Panc1 (cell line): ENCODE measurements around the gene BCAN. TPM values are rescaled to one million over a fixed set of nuclear protein-coding genes. Genes with fewer than 3 reads are reported as not detected.

ENCODE experiments used
- ATAC-seq: fragments of 200-7000 bp; cut with Tn5 transposase; 2 replicates; pipeline ENCODE4 v1.9.1; 2020; ENCODE audit warnings: mild to moderate bottlenecking, moderate library complexity
- BruUV-seq: library from RNA; stranded (reverse); fragments of 400-500 nt; replicated peaks from 2 replicates; lab custom pipeline; 2021; lab: Mats Ljungman, UMichigan
- CTCF ChIA-PET: fragments of 300-600 bp; sonication (Branson Sonifier 250); formaldehyde crosslinking; loops from one replicate; lab custom pipeline; 2022; ENCODE audit warnings: antibody characterized with exemption; lab: Charles Lee
- POLR2A ChIA-PET: fragments of 300-600 bp; sonication (Branson Sonifier 250); formaldehyde crosslinking; loops from one replicate; lab custom pipeline; 2022; ENCODE audit warnings: antibody characterized with exemption; lab: Charles Lee
- DNase-seq: peaks from one replicate; pipeline ENCODE4 v3.0.0-alpha.2; 2010; ENCODE audit warnings: low read depth, low spot score
- H3K27ac ChIP-seq: 2 replicates; pipeline ENCODE4 v1.5.1; 2011; ENCODE audit warnings: mild to moderate bottlenecking, low read length, inconsistent platforms
- H3K27me3 ChIP-seq: fragments of 200-500 bp; sonication (Bioruptor generic); 2 replicates; pipeline ENCODE4 v1.6.0; 2014; ENCODE audit warnings: low read length, inconsistent platforms; ENCODE audit not compliant: control insufficient read depth, insufficient read depth
- H3K36me3 ChIP-seq: fragments of 200-500 bp; sonication (Bioruptor generic); 2 replicates; pipeline ENCODE4 v1.5.1; 2014; ENCODE audit warnings: inconsistent platforms, mild to moderate bottlenecking, low read length, moderate library complexity; ENCODE audit not compliant: control insufficient read depth, insufficient read depth
- H3K4me1 ChIP-seq: 2 replicates; pipeline ENCODE4 v1.5.1; 2011; ENCODE audit warnings: inconsistent platforms, mild to moderate bottlenecking, low read length, moderate library complexity; ENCODE audit not compliant: control insufficient read depth, insufficient read depth
- H3K4me3 ChIP-seq, 2 experiments: 2 replicates each; pipeline ENCODE4 v1.5.1; 2011 to 2012; ENCODE audit warnings: low read depth in 2 of 2, low read length in 2 of 2, mild to moderate bottlenecking in 2 of 2, inconsistent platforms in 1 of 2, moderate library complexity in 1 of 2
- H3K9me3 ChIP-seq: fragments of 200-500 bp; sonication (Bioruptor generic); 2 replicates; pipeline ENCODE4 v1.5.1; 2014; ENCODE audit warnings: low read depth, mild to moderate bottlenecking, inconsistent platforms, low read length, moderate library complexity; ENCODE audit not compliant: control insufficient read depth, insufficient read depth
- POLR2AphosphoS5 ChIP-seq: IDR thresholded peaks from 2 replicates; pipeline ENCODE4 v1.6.1; 2012; ENCODE audit warnings: mild to moderate bottlenecking, low read depth, low read length, moderate library complexity
- SIN3A ChIP-seq: IDR thresholded peaks from 2 replicates; pipeline ENCODE4 v1.6.1; 2012; ENCODE audit warnings: low read depth, mild to moderate bottlenecking, low read length, moderate library complexity, borderline replicate concordance; ENCODE audit not compliant: insufficient read depth
- TCF7L2 ChIP-seq: IDR thresholded peaks from 2 replicates; pipeline ENCODE4 v1.6.1; 2011; ENCODE audit warnings: mild to moderate bottlenecking, low read depth, low read length, inconsistent platforms
- in situ Hi-C: cut with HindIII; loops from 2 replicates; pipeline ENCODE4 v1.10.0; 2016; ENCODE audit warnings: low sequenced_read_pairs, low pct_unique_long_range_greater_than_20kb
- intact Hi-C: fragments of 100-400 bp; cut with micrococcal nuclease; formaldehyde crosslinking; loops from one replicate; pipeline ENCODE4 v1.10.0; 2022; ENCODE audit not compliant: unreplicated experiment
- total RNA-seq: library from RNA; stranded (reverse); gene quantifications from one replicate; pipeline ENCODE4 v1.2.1, GENCODE V29; 2021; ENCODE audit not compliant: unreplicated experiment
- TF ChIP-seq, protein P1 (sequence below): fragments of 450-650 bp; IDR thresholded peaks from 2 replicates; pipeline ENCODE4 v1.5.1; 2017; ENCODE audit warnings: mild to moderate bottlenecking
- TF ChIP-seq, protein P2 (sequence below), 2 experiments: IDR thresholded peaks; 2 replicates each; pipeline ENCODE4 v1.6.1; 2011 to 2012; ENCODE audit warnings: low read depth in 2 of 2, control low read depth in 1 of 2, low read length in 1 of 2, mild to moderate bottlenecking in 1 of 2, moderate library complexity in 1 of 2; ENCODE audit not compliant: insufficient read depth in 1 of 2

The BCAN gene
- total RNA-seq, 1 experiment from 2014 or later = 0.57 TPM

DNA sequence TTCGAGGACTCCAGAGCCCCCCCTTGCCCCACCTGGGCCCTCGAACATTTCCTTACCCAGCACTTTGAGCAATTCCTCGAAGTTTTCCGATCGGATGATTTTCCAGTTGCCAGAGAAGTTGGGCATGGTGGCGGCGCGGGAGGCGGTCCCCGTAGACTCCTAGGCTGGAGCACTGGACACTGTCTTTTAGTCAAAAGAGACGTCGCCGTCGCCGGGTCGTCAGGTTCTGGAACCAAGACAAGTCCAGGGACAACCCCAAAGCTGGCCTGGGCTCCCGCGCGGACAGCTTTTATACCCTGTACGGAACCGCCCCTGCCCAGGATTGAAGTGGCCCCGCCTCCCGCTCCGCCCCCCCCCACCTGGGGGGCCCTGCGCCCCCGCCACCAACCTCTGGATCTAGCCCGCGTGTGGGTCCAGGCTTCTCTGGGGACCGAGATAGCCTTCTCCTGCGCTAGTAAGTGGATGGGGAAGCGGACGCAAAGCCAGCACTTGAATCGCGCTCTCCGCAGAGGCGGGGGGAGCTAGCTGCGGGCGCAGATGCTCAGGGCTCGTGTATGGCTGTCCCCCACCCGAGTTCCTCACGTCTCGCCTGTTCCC, 63.5 kb downstream of the BCAN start, which contains the start of gene CRABP2:
Gene CRABP2, minus strand, starts transcription at position 263 of the 597 bp plus-strand sequence. Its CDS starts 137 bp downstream, at position 126.
- no TSS peak for BruUV-seq
- no peaks in the 10 kb centered on the region for H3K27me3 ChIP-seq
- H3K4me1 ChIP-seq = peaks cover 70% of the 10 kb centered on the region
- peak within 1 kb of the TSS; percentile 93 for H3K27ac ChIP-seq
- DNase-seq = no peak
- peak within 1 kb of the TSS; percentile 82 to 84 for H3K4me3 ChIP-seq
- no peaks in the 10 kb centered on the region; the same call in 1 of the 2 replicates for H3K36me3 ChIP-seq
- peak; percentile 49 for ATAC-seq
- CTCF ChIA-PET = interaction anchor here (0.5 to 3.7 kb wide), 10 partner anchors 9 to 222 kb away, joined by 3 to 96 read pairs (median 5); no protein-coding TSS in a partner anchor
- in situ Hi-C loops (no loop called here), intact Hi-C loops (loop anchor here (2.0 kb wide), 1 partner anchor 15 kb away; no protein-coding TSS in a partner anchor)
- TF ChIP-seq, protein P1, sequence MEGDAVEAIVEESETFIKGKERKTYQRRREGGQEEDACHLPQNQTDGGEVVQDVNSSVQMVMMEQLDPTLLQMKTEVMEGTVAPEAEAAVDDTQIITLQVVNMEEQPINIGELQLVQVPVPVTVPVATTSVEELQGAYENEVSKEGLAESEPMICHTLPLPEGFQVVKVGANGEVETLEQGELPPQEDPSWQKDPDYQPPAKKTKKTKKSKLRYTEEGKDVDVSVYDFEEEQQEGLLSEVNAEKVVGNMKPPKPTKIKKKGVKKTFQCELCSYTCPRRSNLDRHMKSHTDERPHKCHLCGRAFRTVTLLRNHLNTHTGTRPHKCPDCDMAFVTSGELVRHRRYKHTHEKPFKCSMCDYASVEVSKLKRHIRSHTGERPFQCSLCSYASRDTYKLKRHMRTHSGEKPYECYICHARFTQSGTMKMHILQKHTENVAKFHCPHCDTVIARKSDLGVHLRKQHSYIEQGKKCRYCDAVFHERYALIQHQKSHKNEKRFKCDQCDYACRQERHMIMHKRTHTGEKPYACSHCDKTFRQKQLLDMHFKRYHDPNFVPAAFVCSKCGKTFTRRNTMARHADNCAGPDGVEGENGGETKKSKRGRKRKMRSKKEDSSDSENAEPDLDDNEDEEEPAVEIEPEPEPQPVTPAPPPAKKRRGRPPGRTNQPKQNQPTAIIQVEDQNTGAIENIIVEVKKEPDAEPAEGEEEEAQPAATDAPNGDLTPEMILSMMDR = no peak
- peak; percentile 56; the same call in 1 of the 2 replicates for TF ChIP-seq SIN3A
- TF ChIP-seq, protein P2, sequence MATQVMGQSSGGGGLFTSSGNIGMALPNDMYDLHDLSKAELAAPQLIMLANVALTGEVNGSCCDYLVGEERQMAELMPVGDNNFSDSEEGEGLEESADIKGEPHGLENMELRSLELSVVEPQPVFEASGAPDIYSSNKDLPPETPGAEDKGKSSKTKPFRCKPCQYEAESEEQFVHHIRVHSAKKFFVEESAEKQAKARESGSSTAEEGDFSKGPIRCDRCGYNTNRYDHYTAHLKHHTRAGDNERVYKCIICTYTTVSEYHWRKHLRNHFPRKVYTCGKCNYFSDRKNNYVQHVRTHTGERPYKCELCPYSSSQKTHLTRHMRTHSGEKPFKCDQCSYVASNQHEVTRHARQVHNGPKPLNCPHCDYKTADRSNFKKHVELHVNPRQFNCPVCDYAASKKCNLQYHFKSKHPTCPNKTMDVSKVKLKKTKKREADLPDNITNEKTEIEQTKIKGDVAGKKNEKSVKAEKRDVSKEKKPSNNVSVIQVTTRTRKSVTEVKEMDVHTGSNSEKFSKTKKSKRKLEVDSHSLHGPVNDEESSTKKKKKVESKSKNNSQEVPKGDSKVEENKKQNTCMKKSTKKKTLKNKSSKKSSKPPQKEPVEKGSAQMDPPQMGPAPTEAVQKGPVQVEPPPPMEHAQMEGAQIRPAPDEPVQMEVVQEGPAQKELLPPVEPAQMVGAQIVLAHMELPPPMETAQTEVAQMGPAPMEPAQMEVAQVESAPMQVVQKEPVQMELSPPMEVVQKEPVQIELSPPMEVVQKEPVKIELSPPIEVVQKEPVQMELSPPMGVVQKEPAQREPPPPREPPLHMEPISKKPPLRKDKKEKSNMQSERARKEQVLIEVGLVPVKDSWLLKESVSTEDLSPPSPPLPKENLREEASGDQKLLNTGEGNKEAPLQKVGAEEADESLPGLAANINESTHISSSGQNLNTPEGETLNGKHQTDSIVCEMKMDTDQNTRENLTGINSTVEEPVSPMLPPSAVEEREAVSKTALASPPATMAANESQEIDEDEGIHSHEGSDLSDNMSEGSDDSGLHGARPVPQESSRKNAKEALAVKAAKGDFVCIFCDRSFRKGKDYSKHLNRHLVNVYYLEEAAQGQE (IDR thresholded peaks at IDR 0.05; ENCODE audit: insufficient read depth in 1 of 2, low read depth in 2 of 2, low read length in 1 of 2) = no peak
- TF ChIP-seq POLR2AphosphoS5 = peak; percentile 88
- TF ChIP-seq TCF7L2 = no peak
- no peaks in the 10 kb centered on the region for H3K9me3 ChIP-seq
- POLR2A ChIA-PET = interaction anchor here (0.7 to 1.5 kb wide), 6 partner anchors 10 to 20 kb away, joined by 3 to 10 read pairs (median 6); no protein-coding TSS in a partner anchor

DNA sequence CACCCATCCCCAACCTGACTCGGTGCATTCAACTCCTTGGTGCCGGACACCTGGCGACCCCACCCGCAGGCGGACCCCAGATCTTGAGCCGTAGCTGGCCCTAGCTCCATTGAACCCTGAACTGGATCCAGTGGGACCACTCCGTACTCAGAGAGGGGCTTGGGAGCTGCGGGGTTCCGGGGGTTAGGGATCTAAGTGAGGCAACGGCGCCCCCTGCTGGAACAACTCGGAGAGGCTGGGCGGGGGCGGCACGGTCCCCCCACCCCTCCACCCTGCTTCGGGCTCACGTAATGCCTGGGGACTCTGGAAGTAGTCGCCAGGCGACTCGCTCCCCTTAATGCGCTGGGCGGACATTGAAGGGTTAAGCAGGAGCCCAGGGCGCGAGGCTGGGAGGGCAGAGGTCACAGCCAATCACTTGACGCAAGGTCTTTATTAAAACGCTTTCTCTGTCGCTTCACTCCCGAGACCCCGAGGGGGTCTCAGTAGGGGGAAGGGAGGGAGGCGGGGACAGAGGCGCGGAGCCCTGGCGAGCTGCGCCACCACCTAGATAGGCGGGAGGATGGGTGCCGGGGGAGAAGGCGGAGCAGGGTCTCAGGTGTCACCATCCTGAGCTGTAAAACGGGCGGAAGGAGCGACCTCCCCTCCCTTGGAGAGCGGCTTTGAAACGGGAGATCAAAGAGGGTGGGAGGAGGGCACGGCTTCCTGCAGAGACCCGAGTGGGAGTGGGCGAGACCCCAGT, 64.2 kb downstream of the BCAN start:
- POLR2A ChIA-PET = interaction anchor here (0.5 to 1.9 kb wide), 9 partner anchors 9 to 35 kb away, joined by 3 to 10 read pairs (median 5); partner anchors contain the start of genes ISG20L2, METTL25B and NES
- CTCF ChIA-PET = interaction anchor here (0.5 to 3.7 kb wide), 13 partner anchors 8 to 222 kb away, joined by 3 to 96 read pairs (median 5); no protein-coding TSS in a partner anchor
- peak; percentile 64 for ATAC-seq
- TF ChIP-seq POLR2AphosphoS5 = no peak; the same call in 1 of the 2 replicates
- TF ChIP-seq, protein P1 = peak; percentile 92
- no peak; the same call in 1 of the 2 replicates for TF ChIP-seq SIN3A
- TF ChIP-seq, protein P2 (IDR thresholded peaks at IDR 0.05; ENCODE audit: insufficient read depth in 1 of 2, low read depth in 2 of 2, low read length in 1 of 2) = no peak
- peak; percentile 97 for TF ChIP-seq TCF7L2
- no TSS peak for BruUV-seq
- peaks cover 70% of the 10 kb centered on the region for H3K4me1 ChIP-seq
- H3K36me3 ChIP-seq = no peaks in the 10 kb centered on the region; the same call in 1 of the 2 replicates
- peak overlapping the region; percentile 82 to 84 for H3K4me3 ChIP-seq
- intact Hi-C loops = loop anchor here (2.0 kb wide), 1 partner anchor 15 kb away; no protein-coding TSS in a partner anchor
- no peaks in the 10 kb centered on the region for H3K9me3 ChIP-seq
- in situ Hi-C loops = no loop called here
- DNase-seq = no peak
- no peaks in the 10 kb centered on the region for H3K27me3 ChIP-seq
- H3K27ac ChIP-seq = peak overlapping the region; percentile 93
